Breast epithelium (tissue), 4 donors: ENCODE results near the gene RTP2. TPM values are rescaled to one million over a fixed set of nuclear protein-coding genes. Genes with fewer than 3 reads are reported as not detected.

ENCODE experiments used
- DNase-seq, 2 donors: peaks; one replicate each; pipeline ENCODE4 v3.0.0-alpha.2; 2019; ENCODE audit warnings: low spot score in 2 of 2
- H3K27ac ChIP-seq, 2 donors: fragments of 200-600 bp; sonication (generic) in 1 of 2; one replicate each; pipeline ENCODE4 v1.5.1; 2016 to 2019; ENCODE audit warnings: mild to moderate bottlenecking in 1 of 2
- H3K27me3 ChIP-seq, 2 donors: fragments of 200-600 bp; sonication (generic) in 1 of 2; one replicate each; pipeline versions ENCODE4 v1.5.1 to v1.6.0; 2017 to 2019; ENCODE audit warnings: control low read depth in 1 of 2, mild to moderate bottlenecking in 1 of 2
- H3K36me3 ChIP-seq: fragments of 200-600 bp; one replicate; pipeline ENCODE4 v1.5.1; 2019
- H3K4me1 ChIP-seq, 2 donors: fragments of 200-600 bp; sonication (generic); one replicate each; pipeline ENCODE4 v1.5.1; 2016 to 2019; ENCODE audit warnings: control low read depth in 1 of 2
- H3K4me3 ChIP-seq, 3 donors: fragments of 200-600 bp; sonication (generic); 1 replicate in 2 of 3; 2 replicates in 1 of 3; pipeline ENCODE4 v1.5.1; 2016 to 2019; ENCODE audit warnings: mild to moderate bottlenecking in 3 of 3, moderate library complexity in 2 of 3
- H3K9me3 ChIP-seq, 2 donors: fragments of 200-600 bp; sonication (generic) in 1 of 2; one replicate each; pipeline ENCODE4 v1.5.1; 2016 to 2019; ENCODE audit warnings: control low read depth in 1 of 2
- POLR2A ChIP-seq: fragments of 450-650 bp; IDR thresholded peaks from one replicate; pipeline ENCODE4 v1.6.1; 2016; ENCODE audit warnings: antibody characterized with exemption, mild to moderate bottlenecking, moderate library complexity
- POLR2AphosphoS5 ChIP-seq, 3 donors: sonication (generic); formaldehyde crosslinking; IDR thresholded peaks; one replicate each; pipeline ENCODE4 v1.6.1; 2017; ENCODE audit warnings: antibody characterized with exemption in 3 of 3
- intact Hi-C: fragments of 100-400 bp; cut with DNase I; formaldehyde crosslinking; loops from one replicate; pipeline ENCODE4 v1.15.1; 2023; ENCODE audit warnings: low total_unique reads
- total RNA-seq, 3 donors: library from RNA; depleted of rRNA; stranded (reverse); fragments of >200 nt; gene quantifications; one replicate each; pipeline ENCODE4 v1.1.0, GENCODE V29; 2016
- TF ChIP-seq, protein P1 (sequence below), 3 donors: fragments of 450-650 bp; IDR thresholded peaks; one replicate each; pipeline ENCODE4 v1.5.1; 2016 to 2017; ENCODE audit warnings: antibody characterized with exemption in 3 of 3, mild to moderate bottlenecking in 3 of 3, moderate library complexity in 3 of 3

RTP2 gene
- total RNA-seq, 3 donors from 2014 or later: not detected

GRCh38 chr3:187679638-187680396 lies 22.5 kb downstream of the RTP2 start:
- TF ChIP-seq, protein P1, sequence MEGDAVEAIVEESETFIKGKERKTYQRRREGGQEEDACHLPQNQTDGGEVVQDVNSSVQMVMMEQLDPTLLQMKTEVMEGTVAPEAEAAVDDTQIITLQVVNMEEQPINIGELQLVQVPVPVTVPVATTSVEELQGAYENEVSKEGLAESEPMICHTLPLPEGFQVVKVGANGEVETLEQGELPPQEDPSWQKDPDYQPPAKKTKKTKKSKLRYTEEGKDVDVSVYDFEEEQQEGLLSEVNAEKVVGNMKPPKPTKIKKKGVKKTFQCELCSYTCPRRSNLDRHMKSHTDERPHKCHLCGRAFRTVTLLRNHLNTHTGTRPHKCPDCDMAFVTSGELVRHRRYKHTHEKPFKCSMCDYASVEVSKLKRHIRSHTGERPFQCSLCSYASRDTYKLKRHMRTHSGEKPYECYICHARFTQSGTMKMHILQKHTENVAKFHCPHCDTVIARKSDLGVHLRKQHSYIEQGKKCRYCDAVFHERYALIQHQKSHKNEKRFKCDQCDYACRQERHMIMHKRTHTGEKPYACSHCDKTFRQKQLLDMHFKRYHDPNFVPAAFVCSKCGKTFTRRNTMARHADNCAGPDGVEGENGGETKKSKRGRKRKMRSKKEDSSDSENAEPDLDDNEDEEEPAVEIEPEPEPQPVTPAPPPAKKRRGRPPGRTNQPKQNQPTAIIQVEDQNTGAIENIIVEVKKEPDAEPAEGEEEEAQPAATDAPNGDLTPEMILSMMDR (IDR thresholded peaks at IDR 0.05): peak; percentile 88 to 92 (median 90)
- TF ChIP-seq POLR2AphosphoS5 (IDR thresholded peaks at IDR 0.05): no peak
- intact Hi-C loops: loop anchor here (2.0 to 10.0 kb wide), 3 partner anchors 71 to 455 kb away; no protein-coding TSS in a partner anchor
- Histone ChIP-seq H3K27me3 (no peaks in the 10 kb centered on the region), H3K27ac (no peak overlapping the region), H3K9me3 (no peaks in the 10 kb centered on the region), H3K36me3 (no peaks in the 10 kb centered on the region), H3K4me1 (no peaks in the 10 kb centered on the region), H3K4me3 (no peak overlapping the region)
- DNase-seq: peak; percentile 57 to 74

GRCh38 chr3:187678726-187679268 lies 23.6 kb downstream of the RTP2 start:
- intact Hi-C loops: loop anchor here (2.0 to 10.0 kb wide), 2 partner anchors 70 to 454 kb away; no protein-coding TSS in a partner anchor
- Histone ChIP-seq H3K27me3 (no peaks in the 10 kb centered on the region), H3K9me3 (no peaks in the 10 kb centered on the region), H3K36me3 (no peaks in the 10 kb centered on the region), H3K4me3 (no peak overlapping the region), H3K27ac (no peak overlapping the region), H3K4me1 (no peaks in the 10 kb centered on the region)
- TF ChIP-seq, protein P1 (IDR thresholded peaks at IDR 0.05): peak; percentile 36 to 50 (median 50)
- no peak for TF ChIP-seq POLR2AphosphoS5 (IDR thresholded peaks at IDR 0.05)
- DNase-seq: no peak

DNA sequence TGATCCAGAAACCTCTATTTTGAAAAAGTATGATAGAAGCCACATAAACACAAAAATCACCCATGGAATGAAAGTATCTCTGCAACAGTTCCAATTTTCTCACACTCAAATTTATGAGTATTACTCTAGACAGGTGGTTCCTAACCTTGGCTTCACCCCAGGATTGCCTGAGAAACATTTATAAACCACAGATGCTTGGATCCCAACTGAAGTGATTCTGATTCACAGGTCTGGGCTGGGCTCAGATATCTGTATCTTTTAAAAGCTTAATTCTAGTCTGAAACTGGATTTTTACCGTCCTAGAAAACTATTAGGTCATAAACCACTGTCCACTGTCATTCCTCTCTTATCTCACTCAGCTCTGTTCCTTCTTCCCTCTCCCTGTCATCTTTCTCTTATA lies 24.8 kb downstream of the RTP2 start:
- no peak overlapping the region for H3K4me3 ChIP-seq
- TF ChIP-seq POLR2AphosphoS5 (IDR thresholded peaks at IDR 0.05) (no peak), POLR2A (no peak)
- TF ChIP-seq, protein P1 (IDR thresholded peaks at IDR 0.05): no peak
- H3K9me3 ChIP-seq: no peaks in the 10 kb centered on the region
- no peaks in the 10 kb centered on the region for H3K4me1 ChIP-seq
- H3K27ac ChIP-seq: no peak overlapping the region
- no peaks in the 10 kb centered on the region for H3K36me3 ChIP-seq
- peaks cover 0 to 8% of the 10 kb centered on the region in 2 donors for H3K27me3 ChIP-seq
- DNase-seq: no peak
- intact Hi-C loops: loop anchor here (2.0 to 10.0 kb wide), 2 partner anchors 69 to 453 kb away; no protein-coding TSS in a partner anchor

GRCh38 chr3:187673012-187673411 lies 29.3 kb downstream of the RTP2 start:
- Histone ChIP-seq H3K27ac (no peak overlapping the region), H3K4me3 (no peak overlapping the region), H3K27me3 (peaks cover 0 to 34% of the 10 kb centered on the region in 2 donors), H3K36me3 (no peaks in the 10 kb centered on the region), H3K4me1 (no peaks in the 10 kb centered on the region), H3K9me3 (no peaks in the 10 kb centered on the region)
- TF ChIP-seq, protein P1 (IDR thresholded peaks at IDR 0.05): no peak
- TF ChIP-seq POLR2AphosphoS5 (IDR thresholded peaks at IDR 0.05): no peak
- no peak for TF ChIP-seq POLR2A
- DNase-seq: no peak
- intact Hi-C loops: loop anchor here (10.0 kb wide), 1 partner anchor 448 kb away; no protein-coding TSS in a partner anchor
